Neural cell (in vitro differentiated cells): ENCODE measurements around the gene ASCL5. TPM values are rescaled to one million over a fixed set of nuclear protein-coding genes. Genes with fewer than 3 reads are reported as not detected.

ENCODE experiments used
- H2AFZ ChIP-seq: fragments of 200-600, 300-800 bp; sonication (generic), shearing (Covaris generic); 2 replicates; pipeline ENCODE4 v1.6.0; 2014; ENCODE audit warnings: low read depth, mild to moderate bottlenecking, antibody characterized with exemption, low read length, moderate library complexity
- H3F3A ChIP-seq: fragments of 200-600 bp; shearing (Covaris generic); 2 replicates; pipeline ENCODE4 v1.6.1; 2016; ENCODE audit warnings: mild to moderate bottlenecking, moderate library complexity, mixed read lengths, antibody characterized with exemption, low read length; ENCODE audit not compliant: insufficient read depth, poor library complexity, severe bottlenecking
- H3K27ac ChIP-seq: fragments of 200-600, 300-800 bp; sonication (generic), shearing (Covaris generic); 2 replicates; pipeline ENCODE4 v1.5.1; 2014; ENCODE audit warnings: mild to moderate bottlenecking, low read length, moderate library complexity
- H3K27me3 ChIP-seq: fragments of 300-800, 200-600 bp; sonication (generic), shearing (Covaris generic); 2 replicates; pipeline ENCODE4 v1.6.0; 2014; ENCODE audit warnings: mild to moderate bottlenecking, low read depth, low read length, moderate library complexity; ENCODE audit not compliant: insufficient read depth
- H3K36me3 ChIP-seq: fragments of 300-800, 200-600 bp; sonication (generic), shearing (Covaris generic); 2 replicates; pipeline ENCODE4 v1.5.1; 2014; ENCODE audit warnings: mild to moderate bottlenecking, antibody characterized with exemption, low read length, moderate library complexity; ENCODE audit not compliant: insufficient read depth
- H3K4me2 ChIP-seq: fragments of 300-800, 200-600 bp; sonication (generic), shearing (Covaris generic); 2 replicates; pipeline ENCODE4 v1.6.0; 2014; ENCODE audit warnings: mild to moderate bottlenecking, low read length
- H3K4me3 ChIP-seq: fragments of 300-800, 200-600 bp; sonication (generic), shearing (Covaris generic); 2 replicates; pipeline ENCODE4 v1.5.1; 2014; ENCODE audit warnings: mild to moderate bottlenecking, low read length, moderate library complexity
- H3K79me2 ChIP-seq: fragments of 200-600 bp; shearing (Covaris generic); replicated peaks from 2 replicates; pipeline ENCODE4 v1.6.0; 2014; ENCODE audit warnings: mild to moderate bottlenecking, low read length, moderate library complexity; ENCODE audit not compliant: insufficient read depth
- H3K9ac ChIP-seq: fragments of 300-800, 200-600 bp; sonication (generic), shearing (Covaris generic); 2 replicates; pipeline ENCODE4 v1.6.1; 2016; ENCODE audit warnings: mild to moderate bottlenecking, low read length, mixed read lengths
- H3K9me2 ChIP-seq: fragments of 200-600 bp; shearing (Covaris generic); 2 replicates; pipeline ENCODE4 v1.6.1; 2016; ENCODE audit warnings: mild to moderate bottlenecking, low read length, mixed read lengths; ENCODE audit not compliant: insufficient read depth
- H3K9me3 ChIP-seq: fragments of 200-600, 300-800 bp; sonication (generic), shearing (Covaris generic); 2 replicates; pipeline ENCODE4 v1.6.1; 2016; ENCODE audit warnings: mild to moderate bottlenecking, mixed run types, low read length, moderate library complexity, mixed read lengths
- H4K20me1 ChIP-seq: fragments of 200-600 bp; shearing (Covaris generic); 2 replicates; pipeline ENCODE4 v1.6.1; 2016; ENCODE audit warnings: mild to moderate bottlenecking, mixed run types; ENCODE audit not compliant: insufficient read depth
- EP300 ChIP-seq: fragments of 450-650 bp; conservative IDR thresholded peaks from 2 replicates; pipeline ENCODE4 v1.6.1; 2014; ENCODE audit warnings: antibody characterized with exemption, mild to moderate bottlenecking, moderate library complexity; ENCODE audit not compliant: poor library complexity, severe bottlenecking
- EZH2 ChIP-seq: fragments of 200-600, 300-800 bp; shearing (Covaris generic), sonication (generic); IDR thresholded peaks from 2 replicates; pipeline ENCODE4 v1.6.1; 2014; ENCODE audit warnings: antibody characterized with exemption, low read length, borderline replicate concordance, mild to moderate bottlenecking; ENCODE audit not compliant: insufficient read depth, poor library complexity, severe bottlenecking
- MXI1 ChIP-seq: fragments of 450-650 bp; conservative IDR thresholded peaks from 2 replicates; pipeline ENCODE4 v1.6.1; 2014; ENCODE audit warnings: antibody characterized with exemption, mild to moderate bottlenecking; ENCODE audit not compliant: poor library complexity, severe bottlenecking
- POLR2AphosphoS5 ChIP-seq: IDR thresholded peaks from 2 replicates; pipeline ENCODE4 v1.6.1; 2012
- RAD21 ChIP-seq: fragments of 450-650 bp; conservative IDR thresholded peaks from 2 replicates; pipeline ENCODE4 v1.6.1; 2014; ENCODE audit warnings: antibody characterized with exemption, mild to moderate bottlenecking, moderate library complexity
- SMC3 ChIP-seq: fragments of 450-650 bp; conservative IDR thresholded peaks from 2 replicates; pipeline ENCODE4 v1.6.1; 2014; ENCODE audit warnings: antibody characterized with exemption, mild to moderate bottlenecking, moderate library complexity; ENCODE audit not compliant: poor library complexity
- TAF1 ChIP-seq: IDR thresholded peaks from 2 replicates; pipeline ENCODE4 v1.6.1; 2012; ENCODE audit warnings: low read depth
- polyA plus RNA-seq: library from polyadenylated mRNA; depleted of rRNA; stranded (reverse); fragments of >200 nt; gene quantifications from 2 replicates; pipeline ENCODE4 v1.2.3, GENCODE V29; 2014
- TF ChIP-seq, protein P1 (sequence below): IDR thresholded peaks from 2 replicates; pipeline ENCODE4 v1.6.1; 2012; ENCODE audit warnings: borderline replicate concordance
- TF ChIP-seq, protein P2 (sequence below): fragments of 450-650 bp; IDR thresholded peaks from 2 replicates; pipeline ENCODE4 v1.5.1; 2014; ENCODE audit warnings: antibody characterized with exemption, mild to moderate bottlenecking, moderate library complexity; ENCODE audit not compliant: poor library complexity, severe bottlenecking

The ASCL5 gene
- polyA plus RNA-seq, 1 donor from 2014 or later = not detected

DNA sequence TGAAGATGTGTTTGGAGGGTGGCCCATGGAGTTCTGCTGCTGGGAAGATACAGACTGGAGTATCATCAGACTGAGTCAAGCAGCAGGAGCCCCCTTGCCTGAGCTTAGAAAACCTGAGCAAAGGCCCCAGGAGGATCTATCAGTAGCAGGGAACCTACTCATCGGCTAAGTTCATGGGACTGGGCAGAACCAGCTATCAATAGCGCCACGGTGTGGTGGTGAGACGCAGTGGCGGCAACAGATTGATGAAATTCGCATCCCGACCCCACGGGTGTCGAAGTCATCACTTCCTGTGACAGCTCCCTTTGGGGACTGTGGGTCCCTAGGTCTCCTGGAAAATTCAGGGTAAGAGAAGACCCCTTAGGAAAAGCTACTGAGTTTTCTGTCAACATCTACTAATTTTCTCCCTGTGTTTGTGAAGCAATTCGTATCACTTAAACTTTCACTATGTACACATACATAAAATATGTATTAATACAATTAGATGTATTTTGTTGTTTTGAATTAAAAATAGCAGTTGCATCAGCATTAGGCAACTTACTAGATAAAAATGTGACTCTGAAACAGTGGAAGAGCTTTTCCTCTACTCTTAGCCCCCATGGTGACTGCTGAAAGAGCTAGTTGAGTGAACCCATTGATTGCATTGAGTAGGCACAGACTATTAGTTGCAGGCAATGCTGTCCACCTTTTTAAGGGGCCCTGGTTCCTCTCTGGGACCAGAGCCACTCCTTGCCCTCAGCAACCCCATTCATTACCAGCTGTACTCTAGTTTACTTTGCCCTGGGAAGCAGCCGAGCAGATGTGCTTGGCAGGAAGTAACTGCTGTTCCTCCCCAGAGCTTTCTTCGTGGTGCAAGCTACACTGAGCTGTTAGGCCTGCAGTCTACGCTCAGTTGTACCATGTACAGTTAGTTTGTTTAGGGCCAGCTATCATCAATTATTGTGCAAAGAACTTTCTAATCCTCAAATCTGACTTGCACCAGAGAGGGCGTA is 7.5 kb downstream of the ASCL5 start:
- no peak overlapping the region for H3K4me3 ChIP-seq
- H3K4me2 ChIP-seq = no peak overlapping the region
- no peak for TF ChIP-seq MXI1
- peak; percentile 75 for TF ChIP-seq RAD21
- TF ChIP-seq TAF1 = no peak
- TF ChIP-seq EZH2 = no peak
- TF ChIP-seq EP300 = no peak
- no peak for TF ChIP-seq POLR2AphosphoS5
- TF ChIP-seq, protein P1, sequence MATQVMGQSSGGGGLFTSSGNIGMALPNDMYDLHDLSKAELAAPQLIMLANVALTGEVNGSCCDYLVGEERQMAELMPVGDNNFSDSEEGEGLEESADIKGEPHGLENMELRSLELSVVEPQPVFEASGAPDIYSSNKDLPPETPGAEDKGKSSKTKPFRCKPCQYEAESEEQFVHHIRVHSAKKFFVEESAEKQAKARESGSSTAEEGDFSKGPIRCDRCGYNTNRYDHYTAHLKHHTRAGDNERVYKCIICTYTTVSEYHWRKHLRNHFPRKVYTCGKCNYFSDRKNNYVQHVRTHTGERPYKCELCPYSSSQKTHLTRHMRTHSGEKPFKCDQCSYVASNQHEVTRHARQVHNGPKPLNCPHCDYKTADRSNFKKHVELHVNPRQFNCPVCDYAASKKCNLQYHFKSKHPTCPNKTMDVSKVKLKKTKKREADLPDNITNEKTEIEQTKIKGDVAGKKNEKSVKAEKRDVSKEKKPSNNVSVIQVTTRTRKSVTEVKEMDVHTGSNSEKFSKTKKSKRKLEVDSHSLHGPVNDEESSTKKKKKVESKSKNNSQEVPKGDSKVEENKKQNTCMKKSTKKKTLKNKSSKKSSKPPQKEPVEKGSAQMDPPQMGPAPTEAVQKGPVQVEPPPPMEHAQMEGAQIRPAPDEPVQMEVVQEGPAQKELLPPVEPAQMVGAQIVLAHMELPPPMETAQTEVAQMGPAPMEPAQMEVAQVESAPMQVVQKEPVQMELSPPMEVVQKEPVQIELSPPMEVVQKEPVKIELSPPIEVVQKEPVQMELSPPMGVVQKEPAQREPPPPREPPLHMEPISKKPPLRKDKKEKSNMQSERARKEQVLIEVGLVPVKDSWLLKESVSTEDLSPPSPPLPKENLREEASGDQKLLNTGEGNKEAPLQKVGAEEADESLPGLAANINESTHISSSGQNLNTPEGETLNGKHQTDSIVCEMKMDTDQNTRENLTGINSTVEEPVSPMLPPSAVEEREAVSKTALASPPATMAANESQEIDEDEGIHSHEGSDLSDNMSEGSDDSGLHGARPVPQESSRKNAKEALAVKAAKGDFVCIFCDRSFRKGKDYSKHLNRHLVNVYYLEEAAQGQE = no peak
- TF ChIP-seq SMC3 = peak; percentile 75
- TF ChIP-seq, protein P2, sequence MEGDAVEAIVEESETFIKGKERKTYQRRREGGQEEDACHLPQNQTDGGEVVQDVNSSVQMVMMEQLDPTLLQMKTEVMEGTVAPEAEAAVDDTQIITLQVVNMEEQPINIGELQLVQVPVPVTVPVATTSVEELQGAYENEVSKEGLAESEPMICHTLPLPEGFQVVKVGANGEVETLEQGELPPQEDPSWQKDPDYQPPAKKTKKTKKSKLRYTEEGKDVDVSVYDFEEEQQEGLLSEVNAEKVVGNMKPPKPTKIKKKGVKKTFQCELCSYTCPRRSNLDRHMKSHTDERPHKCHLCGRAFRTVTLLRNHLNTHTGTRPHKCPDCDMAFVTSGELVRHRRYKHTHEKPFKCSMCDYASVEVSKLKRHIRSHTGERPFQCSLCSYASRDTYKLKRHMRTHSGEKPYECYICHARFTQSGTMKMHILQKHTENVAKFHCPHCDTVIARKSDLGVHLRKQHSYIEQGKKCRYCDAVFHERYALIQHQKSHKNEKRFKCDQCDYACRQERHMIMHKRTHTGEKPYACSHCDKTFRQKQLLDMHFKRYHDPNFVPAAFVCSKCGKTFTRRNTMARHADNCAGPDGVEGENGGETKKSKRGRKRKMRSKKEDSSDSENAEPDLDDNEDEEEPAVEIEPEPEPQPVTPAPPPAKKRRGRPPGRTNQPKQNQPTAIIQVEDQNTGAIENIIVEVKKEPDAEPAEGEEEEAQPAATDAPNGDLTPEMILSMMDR = peak; percentile 69
- no peaks in the 10 kb centered on the region for H3K36me3 ChIP-seq
- H2AFZ ChIP-seq = no peak overlapping the region
- no peak overlapping the region for H3K9ac ChIP-seq
- no peaks in the 10 kb centered on the region for H3K27me3 ChIP-seq
- no peaks in the 10 kb centered on the region for H3K9me3 ChIP-seq
- no peaks in the 10 kb centered on the region for H3F3A ChIP-seq
- H3K79me2 ChIP-seq = no peaks in the 10 kb centered on the region
- no peak overlapping the region for H3K27ac ChIP-seq
- no peaks in the 10 kb centered on the region for H3K9me2 ChIP-seq
- H4K20me1 ChIP-seq = no peaks in the 10 kb centered on the region

DNA sequence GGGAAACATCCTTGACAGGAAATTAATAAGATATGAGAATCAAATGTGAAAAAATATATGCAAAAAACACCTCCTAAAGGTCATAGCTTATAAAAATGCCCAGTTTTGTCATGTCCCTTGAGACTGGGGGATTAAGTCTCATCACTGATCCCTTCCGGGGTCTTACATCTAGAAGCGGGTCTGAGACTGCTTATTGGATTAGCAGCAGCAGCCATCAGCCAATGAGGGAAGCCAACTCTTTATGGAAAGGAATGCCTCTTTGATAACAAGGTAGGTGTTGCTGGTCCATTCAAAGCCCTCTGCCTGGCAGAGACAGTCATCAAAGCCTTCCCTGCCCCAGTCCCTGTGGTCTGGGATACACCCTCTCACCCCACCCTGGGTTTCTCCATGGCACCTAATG is 10.9 kb downstream of the ASCL5 start:
- H4K20me1 ChIP-seq = no peaks in the 10 kb centered on the region
- no peak overlapping the region for H2AFZ ChIP-seq
- H3K36me3 ChIP-seq = no peaks in the 10 kb centered on the region
- no peak overlapping the region for H3K27ac ChIP-seq
- H3K79me2 ChIP-seq = no peaks in the 10 kb centered on the region
- no peak overlapping the region for H3K4me2 ChIP-seq
- no peaks in the 10 kb centered on the region for H3K9me3 ChIP-seq
- no peaks in the 10 kb centered on the region for H3F3A ChIP-seq
- TF ChIP-seq MXI1 (no peak), TAF1 (no peak), EP300 (no peak), POLR2AphosphoS5 (no peak), EZH2 (no peak), SMC3 (no peak), RAD21 (no peak)
- TF ChIP-seq, protein P2 = no peak
- TF ChIP-seq, protein P1 = no peak
- H3K9ac ChIP-seq = no peak overlapping the region
- H3K27me3 ChIP-seq = no peaks in the 10 kb centered on the region
- no peak overlapping the region for H3K4me3 ChIP-seq
- H3K9me2 ChIP-seq = no peaks in the 10 kb centered on the region
